Keratinocyte (primary cell): ENCODE data around the gene EVX2. TPM values are rescaled to one million over a fixed set of nuclear protein-coding genes. Genes with fewer than 3 reads are reported as not detected.

Source experiments
- DNase-seq: peaks from one replicate; pipeline ENCODE4 v3.0.0-alpha.2; 2011; ENCODE audit warnings: low read depth, missing footprints, low spot score
- FAIRE-seq: peaks from 2 replicates; lab custom pipeline; 2011; peaks lifted over from hg19 to GRCh38; lab: Jason Lieb, UNC
- H2AFZ ChIP-seq: 2 replicates; pipeline ENCODE4 v1.6.0; 2012; ENCODE audit warnings: low read length, control low read depth, inconsistent platforms; ENCODE audit not compliant: control insufficient read depth
- H3K27ac ChIP-seq: 2 replicates; pipeline ENCODE4 v1.5.1; 2011; ENCODE audit warnings: low read length; ENCODE audit not compliant: control insufficient read depth, insufficient read depth
- H3K27me3 ChIP-seq: 3 replicates; pipeline ENCODE4 v1.6.0; 2011; ENCODE audit warnings: low read length; ENCODE audit not compliant: control insufficient read depth, insufficient read depth; ENCODE audit errors: extremely low read depth
- H3K36me3 ChIP-seq, 2 experiments: 2 replicates in 1 of 2; 3 replicates in 1 of 2; pipeline ENCODE4 v1.5.1; 2011; ENCODE audit warnings: low read length in 2 of 2, mild to moderate bottlenecking in 1 of 2; ENCODE audit not compliant: control insufficient read depth in 2 of 2, insufficient read depth in 2 of 2; ENCODE audit errors: extremely low read depth in 1 of 2
- H3K4me1 ChIP-seq: 3 replicates; pipeline ENCODE4 v1.5.1; 2011; ENCODE audit warnings: low read length; ENCODE audit not compliant: control insufficient read depth, insufficient read depth; ENCODE audit errors: extremely low read depth
- H3K4me2 ChIP-seq: 3 replicates; pipeline ENCODE4 v1.6.0; 2011; ENCODE audit warnings: low read depth, low read length; ENCODE audit not compliant: control insufficient read depth, insufficient read depth; ENCODE audit errors: extremely low read depth
- H3K4me3 ChIP-seq, 3 experiments: fragments of 200-600 bp in 1 of 3; sonication (generic) in 1 of 3; 2 replicates in 2 of 3; 3 replicates in 1 of 3; pipeline ENCODE4 v1.5.1; 2011 to 2016; ENCODE audit warnings: low read length in 3 of 3, mild to moderate bottlenecking in 3 of 3, control low read depth in 2 of 3, inconsistent platforms in 1 of 3, low read depth in 1 of 3, mixed read lengths in 1 of 3, mixed run types in 1 of 3, moderate library complexity in 1 of 3; ENCODE audit not compliant: control insufficient read depth in 2 of 3, insufficient read depth in 2 of 3; ENCODE audit errors: extremely low read depth in 1 of 3
- H3K79me2 ChIP-seq: 2 replicates; pipeline ENCODE4 v1.6.0; 2012; ENCODE audit warnings: low read length; ENCODE audit not compliant: control insufficient read depth, insufficient read depth
- H3K9ac ChIP-seq: 3 replicates; pipeline ENCODE4 v1.6.0; 2011; ENCODE audit warnings: low read length; ENCODE audit not compliant: control insufficient read depth, insufficient read depth; ENCODE audit errors: extremely low read depth
- H3K9me1 ChIP-seq: 3 replicates; pipeline ENCODE4 v1.6.0; 2011; ENCODE audit warnings: low read length; ENCODE audit not compliant: control insufficient read depth, insufficient read depth; ENCODE audit errors: extremely low read depth
- H3K9me3 ChIP-seq: 2 replicates; pipeline ENCODE4 v1.5.1; 2012; ENCODE audit warnings: low read depth, low read length; ENCODE audit not compliant: control insufficient read depth
- H4K20me1 ChIP-seq: 3 replicates; pipeline ENCODE4 v1.6.0; 2011; ENCODE audit warnings: low read length; ENCODE audit not compliant: control insufficient read depth, insufficient read depth; ENCODE audit errors: extremely low read depth
- CTCF ChIP-seq, 3 experiments: IDR thresholded peaks in 1 of 3; conservative IDR thresholded peaks in 1 of 3; optimal IDR thresholded peaks in 1 of 3; 2 replicates in 2 of 3; 3 replicates in 1 of 3; pipeline versions ENCODE3 to v1.5.1; 2011; ENCODE audit warnings: low read length in 3 of 3, mild to moderate bottlenecking in 3 of 3, moderate library complexity in 2 of 3, control low read depth in 1 of 3, inconsistent platforms in 1 of 3; ENCODE audit not compliant: insufficient read depth in 2 of 3; ENCODE audit errors: extremely low read depth in 1 of 3
- EZH2 ChIP-seq: IDR thresholded peaks from one replicate; pipeline ENCODE4 v1.6.1; 2012; ENCODE audit warnings: inconsistent platforms, mild to moderate bottlenecking, low read length, moderate library complexity
- dilution Hi-C: fragments of 300-500 bp; cut with MboI; formaldehyde crosslinking; loops from one replicate; pipeline ENCODE4 v1.7.0; 2020; ENCODE audit warnings: low sequenced_read_pairs; ENCODE audit not compliant: extremely low pct_ligation_motif_present
- polyA plus RNA-seq, 5 experiments: library from polyadenylated mRNA; depleted of rRNA in 3 of 5; stranded (reverse) in 3 of 5; stranded (forward) in 1 of 5; unstranded in 1 of 5; fragments of >200 nt; gene quantifications; 1 replicate in 1 of 5; 2 replicates in 3 of 5; 3 replicates in 1 of 5; pipeline versions ENCODE4 v1.2.1 to v1.2.3, GENCODE V29; 2011 to 2012; ENCODE audit warnings: missing spikeins in 2 of 5, low read depth in 1 of 5, low replicate concordance in 1 of 5

The EVX2 gene
- polyA plus RNA-seq, 1 donor (not counting 4 experiments of a cell fraction or from before 2014, with no cell fraction given) = not detected

GRCh38 chr2:176076796-176077195, 7.0 kb downstream of the EVX2 start:
- H3K9me3 ChIP-seq = peaks cover 12% of the 10 kb centered on the region

DNA sequence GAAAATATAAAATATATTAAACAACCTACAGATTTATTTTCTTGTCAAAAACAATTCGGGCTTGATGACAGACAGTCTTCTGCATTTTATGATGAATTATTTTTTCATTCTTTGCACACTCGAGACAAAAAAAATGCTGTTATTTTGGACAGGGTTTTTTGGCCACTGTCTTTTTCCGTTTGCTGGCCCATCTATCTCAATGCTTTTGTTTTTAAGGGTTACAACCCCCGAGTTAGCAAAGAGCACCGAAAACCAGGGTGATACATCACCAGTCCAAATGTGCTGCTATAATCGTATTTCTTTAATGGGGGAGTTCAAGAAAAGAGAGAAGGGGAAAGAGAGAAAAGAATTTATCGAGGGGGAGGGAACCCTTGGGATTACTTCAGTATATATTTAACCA, 7.7 kb downstream of the EVX2 start:
- no peaks in the 10 kb centered on the region for H3K9me1 ChIP-seq
- no peak overlapping the region for H3K9ac ChIP-seq
- H2AFZ ChIP-seq = no peak overlapping the region
- H3K79me2 ChIP-seq = no peaks in the 10 kb centered on the region
- H3K36me3 ChIP-seq = no peaks in the 10 kb centered on the region
- no peak for TF ChIP-seq CTCF (optimal IDR thresholded peaks at IDR 0.05 in 1 of 3, IDR thresholded peaks at IDR 0.05 in 1 of 3, conservative IDR thresholded peaks at IDR 0.05 in 1 of 3; ENCODE audit: extremely low read depth in 1 of 3, insufficient read depth in 2 of 3, low read length in 3 of 3)
- no peak for TF ChIP-seq EZH2
- dilution Hi-C loops = no loop called here
- no peak overlapping the region for H3K27ac ChIP-seq
- peaks cover 90% of the 10 kb centered on the region for H3K27me3 ChIP-seq
- no peaks in the 10 kb centered on the region for H3K4me1 ChIP-seq
- no peak overlapping the region for H3K4me2 ChIP-seq
- FAIRE-seq (no peak), DNase-seq (no peak)
- H4K20me1 ChIP-seq = no peaks in the 10 kb centered on the region
- H3K9me3 ChIP-seq = peaks cover 8% of the 10 kb centered on the region
- H3K4me3 ChIP-seq = no peak overlapping the region

More at GRCh38 chr2:176076796-176077195, 7.0 kb downstream of the EVX2 start:
- H2AFZ ChIP-seq = no peak overlapping the region
- dilution Hi-C loops = no loop called here
- no peaks in the 10 kb centered on the region for H3K36me3 ChIP-seq
- no peak overlapping the region for H3K4me2 ChIP-seq
- DNase-seq (no peak), FAIRE-seq (no peak)
- H3K9me1 ChIP-seq = no peaks in the 10 kb centered on the region
- no peaks in the 10 kb centered on the region for H3K4me1 ChIP-seq
- TF ChIP-seq CTCF (optimal IDR thresholded peaks at IDR 0.05 in 1 of 3, IDR thresholded peaks at IDR 0.05 in 1 of 3, conservative IDR thresholded peaks at IDR 0.05 in 1 of 3; ENCODE audit: extremely low read depth in 1 of 3, insufficient read depth in 2 of 3, low read length in 3 of 3) (no peak), EZH2 (no peak)
- H4K20me1 ChIP-seq = no peaks in the 10 kb centered on the region
- no peaks in the 10 kb centered on the region for H3K79me2 ChIP-seq
- H3K9ac ChIP-seq = no peak overlapping the region
- no peak overlapping the region for H3K4me3 ChIP-seq
- H3K27me3 ChIP-seq = peaks cover 90% of the 10 kb centered on the region
- no peak overlapping the region for H3K27ac ChIP-seq
